ENCODE measurements around the gene BCORL1. TPM values are rescaled to one million over a fixed set of nuclear protein-coding genes. Genes with fewer than 3 reads are reported as not detected.

The BCORL1 gene
- total RNA-seq, 6 experiments from 2014 or later = 13.3 to 18.3 (median 14.8) TPM

- Mint-ChIP-seq H3K27ac (no peak overlapping the region), H3K4me1 (ENCODE audit: low read depth) (peaks cover 22% of the 10 kb centered on the region), H3K4me3 (no peak overlapping the region), H3K27me3 (ENCODE audit: insufficient read depth) (no peaks in the 10 kb centered on the region), H3K9me3 (no peaks in the 10 kb centered on the region), H3K36me3 (ENCODE audit: low read depth) (no peaks in the 10 kb centered on the region)
- DNase-seq = no peak
- no peak for TF ChIP-seq CTCF (IDR thresholded peaks at IDR 0.05)
These were observed 27.6 kb upstream of the BCORL1 start for GRCh38 chrX:129954804-129955203.

- no peak for DNase-seq
- Mint-ChIP-seq H3K36me3 (ENCODE audit: low read depth) (no peaks in the 10 kb centered on the region), H3K27me3 (ENCODE audit: insufficient read depth) (no peaks in the 10 kb centered on the region), H3K9me3 (no peaks in the 10 kb centered on the region), H3K4me3 (no peak overlapping the region), H3K27ac (no peak overlapping the region), H3K4me1 (ENCODE audit: low read depth) (peaks cover 26% of the 10 kb centered on the region)
- TF ChIP-seq CTCF (IDR thresholded peaks at IDR 0.05) = no peak
These were observed 26.8 kb upstream of the BCORL1 start for GRCh38 chrX:129955682-129956081.

GRCh38 chrX:129956145-129956544 lies 26.3 kb upstream of the BCORL1 start:
- peak overlapping the region; percentile 55 for H3K4me3 Mint-ChIP-seq
- no peaks in the 10 kb centered on the region for H3K27me3 Mint-ChIP-seq (ENCODE audit: insufficient read depth)
- H3K27ac Mint-ChIP-seq = no peak overlapping the region

GRCh38 chrX:129956765-129957164 lies 25.7 kb upstream of the BCORL1 start:
- no peak for TF ChIP-seq CTCF (IDR thresholded peaks at IDR 0.05)
- H3K27me3 Mint-ChIP-seq (ENCODE audit: insufficient read depth) = no peaks in the 10 kb centered on the region
- no peak overlapping the region for H3K27ac Mint-ChIP-seq
- H3K4me3 Mint-ChIP-seq = peak overlapping the region; percentile 60
- no peaks in the 10 kb centered on the region for H3K9me3 Mint-ChIP-seq
- no peak for DNase-seq
- H3K4me1 Mint-ChIP-seq (ENCODE audit: low read depth) = peaks cover 32% of the 10 kb centered on the region
- H3K36me3 Mint-ChIP-seq (ENCODE audit: low read depth) = no peaks in the 10 kb centered on the region

More at GRCh38 chrX:129956145-129956544, 26.3 kb upstream of the BCORL1 start:
- H3K4me1 Mint-ChIP-seq (ENCODE audit: low read depth) = peaks cover 26% of the 10 kb centered on the region
- no peak for TF ChIP-seq CTCF (IDR thresholded peaks at IDR 0.05)
- H3K36me3 Mint-ChIP-seq (ENCODE audit: low read depth) = no peaks in the 10 kb centered on the region
- H3K9me3 Mint-ChIP-seq = no peaks in the 10 kb centered on the region
- DNase-seq = no peak

GRCh38 chrX:129957241-129958082 lies 25.0 kb upstream of the BCORL1 start:
- Mint-ChIP-seq H3K4me3 (peak overlapping the region; percentile 60), H3K27me3 (ENCODE audit: insufficient read depth) (no peaks in the 10 kb centered on the region), H3K36me3 (ENCODE audit: low read depth) (no peaks in the 10 kb centered on the region), H3K27ac (no peak overlapping the region; the same call in 1 of the 2 replicates), H3K9me3 (no peaks in the 10 kb centered on the region), H3K4me1 (ENCODE audit: low read depth) (peaks cover 33% of the 10 kb centered on the region)
- peak; percentile 6 for DNase-seq
- no peak for TF ChIP-seq CTCF (IDR thresholded peaks at IDR 0.05)
